Keratinocyte (primary cell): Measurements from ENCODE around the gene MYO1G. TPM values are rescaled to one million over a fixed set of nuclear protein-coding genes. Genes with fewer than 3 reads are reported as not detected.

Source experiments
- DNase-seq: peaks from one replicate; pipeline ENCODE4 v3.0.0-alpha.2; 2011; ENCODE audit warnings: low read depth, missing footprints, low spot score
- FAIRE-seq: peaks from 2 replicates; lab custom pipeline; 2011; peaks lifted over from hg19 to GRCh38; lab: Jason Lieb, UNC
- H2AFZ ChIP-seq: 2 replicates; pipeline ENCODE4 v1.6.0; 2012; ENCODE audit warnings: low read length, control low read depth, inconsistent platforms; ENCODE audit not compliant: control insufficient read depth
- H3K27ac ChIP-seq: 2 replicates; pipeline ENCODE4 v1.5.1; 2011; ENCODE audit warnings: low read length; ENCODE audit not compliant: control insufficient read depth, insufficient read depth
- H3K27me3 ChIP-seq: 3 replicates; pipeline ENCODE4 v1.6.0; 2011; ENCODE audit warnings: low read length; ENCODE audit not compliant: control insufficient read depth, insufficient read depth; ENCODE audit errors: extremely low read depth
- H3K36me3 ChIP-seq, 2 experiments: 2 replicates in 1 of 2; 3 replicates in 1 of 2; pipeline ENCODE4 v1.5.1; 2011; ENCODE audit warnings: low read length in 2 of 2, mild to moderate bottlenecking in 1 of 2; ENCODE audit not compliant: control insufficient read depth in 2 of 2, insufficient read depth in 2 of 2; ENCODE audit errors: extremely low read depth in 1 of 2
- H3K4me1 ChIP-seq: 3 replicates; pipeline ENCODE4 v1.5.1; 2011; ENCODE audit warnings: low read length; ENCODE audit not compliant: control insufficient read depth, insufficient read depth; ENCODE audit errors: extremely low read depth
- H3K4me2 ChIP-seq: 3 replicates; pipeline ENCODE4 v1.6.0; 2011; ENCODE audit warnings: low read depth, low read length; ENCODE audit not compliant: control insufficient read depth, insufficient read depth; ENCODE audit errors: extremely low read depth
- H3K4me3 ChIP-seq, 3 experiments: fragments of 200-600 bp in 1 of 3; sonication (generic) in 1 of 3; 2 replicates in 2 of 3; 3 replicates in 1 of 3; pipeline ENCODE4 v1.5.1; 2011 to 2016; ENCODE audit warnings: low read length in 3 of 3, mild to moderate bottlenecking in 3 of 3, control low read depth in 2 of 3, inconsistent platforms in 1 of 3, low read depth in 1 of 3, mixed read lengths in 1 of 3, mixed run types in 1 of 3, moderate library complexity in 1 of 3; ENCODE audit not compliant: control insufficient read depth in 2 of 3, insufficient read depth in 2 of 3; ENCODE audit errors: extremely low read depth in 1 of 3
- H3K79me2 ChIP-seq: 2 replicates; pipeline ENCODE4 v1.6.0; 2012; ENCODE audit warnings: low read length; ENCODE audit not compliant: control insufficient read depth, insufficient read depth
- H3K9ac ChIP-seq: 3 replicates; pipeline ENCODE4 v1.6.0; 2011; ENCODE audit warnings: low read length; ENCODE audit not compliant: control insufficient read depth, insufficient read depth; ENCODE audit errors: extremely low read depth
- H3K9me1 ChIP-seq: 3 replicates; pipeline ENCODE4 v1.6.0; 2011; ENCODE audit warnings: low read length; ENCODE audit not compliant: control insufficient read depth, insufficient read depth; ENCODE audit errors: extremely low read depth
- H3K9me3 ChIP-seq: 2 replicates; pipeline ENCODE4 v1.5.1; 2012; ENCODE audit warnings: low read depth, low read length; ENCODE audit not compliant: control insufficient read depth
- H4K20me1 ChIP-seq: 3 replicates; pipeline ENCODE4 v1.6.0; 2011; ENCODE audit warnings: low read length; ENCODE audit not compliant: control insufficient read depth, insufficient read depth; ENCODE audit errors: extremely low read depth
- CTCF ChIP-seq, 3 experiments: IDR thresholded peaks in 1 of 3; conservative IDR thresholded peaks in 1 of 3; optimal IDR thresholded peaks in 1 of 3; 2 replicates in 2 of 3; 3 replicates in 1 of 3; pipeline versions ENCODE3 to v1.5.1; 2011; ENCODE audit warnings: low read length in 3 of 3, mild to moderate bottlenecking in 3 of 3, moderate library complexity in 2 of 3, control low read depth in 1 of 3, inconsistent platforms in 1 of 3; ENCODE audit not compliant: insufficient read depth in 2 of 3; ENCODE audit errors: extremely low read depth in 1 of 3
- EZH2 ChIP-seq: IDR thresholded peaks from one replicate; pipeline ENCODE4 v1.6.1; 2012; ENCODE audit warnings: inconsistent platforms, mild to moderate bottlenecking, low read length, moderate library complexity
- dilution Hi-C: fragments of 300-500 bp; cut with MboI; formaldehyde crosslinking; loops from one replicate; pipeline ENCODE4 v1.7.0; 2020; ENCODE audit warnings: low sequenced_read_pairs; ENCODE audit not compliant: extremely low pct_ligation_motif_present
- polyA plus RNA-seq, 5 experiments: library from polyadenylated mRNA; depleted of rRNA in 3 of 5; stranded (reverse) in 3 of 5; stranded (forward) in 1 of 5; unstranded in 1 of 5; fragments of >200 nt; gene quantifications; 1 replicate in 1 of 5; 2 replicates in 3 of 5; 3 replicates in 1 of 5; pipeline versions ENCODE4 v1.2.1 to v1.2.3, GENCODE V29; 2011 to 2012; ENCODE audit warnings: missing spikeins in 2 of 5, low read depth in 1 of 5, low replicate concordance in 1 of 5

Gene MYO1G
- polyA plus RNA-seq, 1 donor (not counting 4 experiments of a cell fraction or from before 2014, with no cell fraction given), result 0.03 TPM

- Histone ChIP-seq H3K4me2 (no peak overlapping the region), H3K9me3 (no peaks in the 10 kb centered on the region), H4K20me1 (no peaks in the 10 kb centered on the region), H2AFZ (no peak overlapping the region), H3K9me1 (no peaks in the 10 kb centered on the region), H3K4me3 (no peak overlapping the region), H3K9ac (no peak overlapping the region), H3K27ac (no peak overlapping the region), H3K4me1 (no peaks in the 10 kb centered on the region), H3K79me2 (no peaks in the 10 kb centered on the region), H3K36me3 (no peaks in the 10 kb centered on the region), H3K27me3 (peaks cover 13% of the 10 kb centered on the region)
- TF ChIP-seq EZH2 (no peak), CTCF (optimal IDR thresholded peaks at IDR 0.05 in 1 of 3, IDR thresholded peaks at IDR 0.05 in 1 of 3, conservative IDR thresholded peaks at IDR 0.05 in 1 of 3; ENCODE audit: extremely low read depth in 1 of 3, insufficient read depth in 2 of 3, low read length in 3 of 3) (no peak)
- DNase-seq, result no peak
- no peak for FAIRE-seq
- dilution Hi-C loops, result no loop called here
Measured at GRCh38 chr7:44936322-44936721, 42.5 kb downstream of the MYO1G start.

- FAIRE-seq (no peak), DNase-seq (no peak)
- H3K4me3 ChIP-seq, result no peak overlapping the region
- H3K27ac ChIP-seq, result no peak overlapping the region
- H4K20me1 ChIP-seq, result no peaks in the 10 kb centered on the region
- peaks cover 13% of the 10 kb centered on the region for H3K27me3 ChIP-seq
- dilution Hi-C loops, result no loop called here
- no peaks in the 10 kb centered on the region for H3K79me2 ChIP-seq
- no peaks in the 10 kb centered on the region for H3K4me1 ChIP-seq
- H3K9me1 ChIP-seq, result no peaks in the 10 kb centered on the region
- no peak overlapping the region for H2AFZ ChIP-seq
- no peak overlapping the region for H3K4me2 ChIP-seq
- no peak overlapping the region for H3K9ac ChIP-seq
- no peaks in the 10 kb centered on the region for H3K36me3 ChIP-seq
- TF ChIP-seq CTCF (optimal IDR thresholded peaks at IDR 0.05 in 1 of 3, IDR thresholded peaks at IDR 0.05 in 1 of 3, conservative IDR thresholded peaks at IDR 0.05 in 1 of 3; ENCODE audit: extremely low read depth in 1 of 3, insufficient read depth in 2 of 3, low read length in 3 of 3), result no peak
- TF ChIP-seq EZH2, result no peak
- H3K9me3 ChIP-seq, result no peaks in the 10 kb centered on the region
Measured at GRCh38 chr7:44935583-44935982, 43.2 kb downstream of the MYO1G start.
